Activated gamma-delta T cell treated with anti-CD3 and anti-CD28 coated beads, Interleukin-2, amount 50 U/mL, for 16 hours (primary cell): ENCODE results near the gene CFAP97.
A peak's percentile ranks its signal among the peaks of the same experiment; 100 is the strongest.
"Not testable (repeated sequence)": the region's sequence is repeated elsewhere in the genome, so short reads cannot be mapped to it uniquely, and the experiment has no call there.

Source experiments
- DNase-seq: peaks from one replicate; pipeline ENCODE4 v3.0.0-alpha.2; 2020; ENCODE audit warnings: low read depth

CFAP97 gene

GRCh38 chr4:185222598-185222997 lies 18.8 kb upstream of the CFAP97 start:
- no peak for DNase-seq

- no peak for DNase-seq
Observed at GRCh38 chr4:185221912-185222311, 18.1 kb upstream of the CFAP97 start.

GRCh38 chr4:185221491-185221890 lies 17.7 kb upstream of the CFAP97 start:
- DNase-seq = no peak

- DNase-seq = no peak
Observed at GRCh38 chr4:185219551-185220344, 15.9 kb upstream of the CFAP97 start.

GRCh38 chr4:185218312-185218711 lies 14.5 kb upstream of the CFAP97 start:
- DNase-seq = no peak

- DNase-seq = no peak
Observed at GRCh38 chr4:185217408-185217975, 13.7 kb upstream of the CFAP97 start.

- no peak for DNase-seq
Observed at GRCh38 chr4:185215261-185215660, 11.5 kb upstream of the CFAP97 start.

- DNase-seq = no peak
Observed at GRCh38 chr4:185213877-185214276, 10.1 kb upstream of the CFAP97 start.

GRCh38 chr4:185212581-185212980 lies 8.8 kb upstream of the CFAP97 start:
- DNase-seq = no peak

- no peak for DNase-seq
Observed at GRCh38 chr4:185211641-185212040, 7.8 kb upstream of the CFAP97 start.

GRCh38 chr4:185211035-185211434 lies 7.2 kb upstream of the CFAP97 start:
- no peak for DNase-seq

- DNase-seq = peak; percentile 7
Observed at GRCh38 chr4:185210102-185210981, 6.5 kb upstream of the CFAP97 start.

GRCh38 chr4:185209852-185210101 lies 6.0 kb upstream of the CFAP97 start:
- DNase-seq = not testable (repeated sequence)

- peak; percentile 73 for DNase-seq
Observed at GRCh38 chr4:185209031-185209851, 5.4 kb upstream of the CFAP97 start, which contains the start of gene SNX25. SNX25 (plus strand) TSS chr4:185209598; CDS start chr4:185209827, 229 bp downstream.

GRCh38 chr4:185207466-185207865 lies 3.7 kb upstream of the CFAP97 start:
- no peak for DNase-seq

GRCh38 chr4:185205697-185206342 lies 2.0 kb upstream of the CFAP97 start:
- no peak for DNase-seq

GRCh38 chr4:185205073-185205472 lies 1.3 kb upstream of the CFAP97 start:
- not testable (repeated sequence) for DNase-seq

GRCh38 chr4:185204238-185204910 lies 574 bp upstream of the CFAP97 start:
- DNase-seq = no peak

GRCh38 chr4:185202984-185203485 lies 765 bp downstream of the CFAP97 start:
- DNase-seq = no peak
